Right kidney (tissue), 1 donor: ENCODE results near the gene DLGAP4.

ENCODE experiments used
- DNase-seq: peaks from one replicate; pipeline ENCODE4 v3.0.0-alpha.2; 2016

Gene DLGAP4

GRCh38 chr20:36331209-36331608 is 25.1 kb downstream of the DLGAP4 start:
- no peak for DNase-seq

DNA sequence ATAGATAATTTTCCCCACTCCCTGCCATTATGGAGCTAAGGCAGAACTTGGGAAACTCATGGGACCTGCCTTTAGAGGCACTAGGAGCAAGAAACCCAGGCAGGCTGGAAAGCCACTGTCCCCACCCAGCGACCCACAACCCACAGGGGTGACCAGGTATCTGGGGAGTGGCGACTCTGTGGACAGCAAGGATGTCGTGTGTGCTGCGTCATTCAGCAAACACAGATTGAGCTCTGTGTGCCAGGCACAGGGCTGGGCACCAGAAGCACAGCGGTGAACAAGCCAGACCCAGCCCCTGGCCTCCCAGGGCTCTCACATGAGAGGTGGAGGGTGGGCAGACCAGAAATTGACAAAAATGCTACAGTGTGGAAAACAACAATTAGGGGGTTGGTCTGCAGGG is 27.7 kb downstream of the DLGAP4 start:
- DNase-seq: no peak

- no peak for DNase-seq
Measured at GRCh38 chr20:36334281-36335205, 28.4 kb downstream of the DLGAP4 start.

DNA sequence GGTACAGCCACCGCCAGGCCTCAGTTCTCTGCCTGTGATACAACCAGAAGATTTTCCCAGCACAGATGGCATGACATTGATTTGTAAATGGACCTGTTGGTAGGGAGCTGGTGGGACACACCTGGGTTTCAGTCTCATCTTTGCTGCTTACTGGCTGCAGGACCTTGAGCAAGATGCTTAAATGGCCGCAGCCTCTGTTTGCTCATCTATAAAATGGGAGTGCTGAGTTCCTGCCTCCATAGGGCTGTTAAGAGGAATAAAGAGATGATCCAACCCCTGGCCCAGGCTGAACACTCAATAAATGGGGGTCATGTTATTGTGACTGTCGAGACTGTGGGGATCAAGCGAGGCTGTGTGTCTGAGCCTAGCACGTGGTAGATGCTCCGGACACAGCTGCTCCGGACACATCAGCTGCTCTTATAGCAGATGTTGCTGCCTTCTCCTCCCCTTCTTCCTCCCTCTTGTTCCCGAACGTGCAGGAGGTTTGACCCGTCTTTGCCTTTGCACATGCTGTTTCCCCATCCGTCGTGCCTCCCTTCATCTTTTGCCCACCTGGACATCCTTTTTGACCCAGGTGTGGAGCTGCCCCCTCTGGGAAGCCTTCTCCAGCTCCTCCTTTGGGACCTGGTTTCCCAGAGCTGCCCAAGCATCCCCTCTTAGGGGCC is 29.2 kb downstream of the DLGAP4 start:
- DNase-seq: no peak

GRCh38 chr20:36336204-36336603 is 30.1 kb downstream of the DLGAP4 start:
- no peak for DNase-seq

GRCh38 chr20:36336954-36337704 is 31.0 kb downstream of the DLGAP4 start:
- DNase-seq: no peak

- DNase-seq: no peak
Measured at GRCh38 chr20:36337886-36338285, 31.7 kb downstream of the DLGAP4 start.

- no peak for DNase-seq
Measured at GRCh38 chr20:36339646-36340592, 33.8 kb downstream of the DLGAP4 start.

DNA sequence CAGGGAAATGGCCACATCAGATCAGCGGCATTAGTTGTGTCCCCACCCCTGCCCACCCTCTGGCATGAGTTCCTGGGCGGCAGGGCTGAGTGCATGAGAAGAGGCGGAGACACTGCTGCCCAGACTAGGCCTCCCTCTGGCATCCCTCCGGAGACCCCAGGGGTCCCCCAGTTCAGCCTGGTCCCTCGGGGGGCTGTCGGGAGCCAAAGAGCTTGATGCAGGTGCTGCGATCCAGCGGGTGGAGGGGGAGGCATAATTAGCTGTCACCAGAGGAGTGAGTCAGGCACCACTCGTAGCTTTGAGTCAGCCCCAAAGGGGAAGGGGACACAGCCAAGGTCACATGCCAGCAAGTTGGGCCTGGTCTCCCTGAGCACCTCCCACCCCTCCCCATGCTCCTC is 34.5 kb downstream of the DLGAP4 start:
- no peak for DNase-seq

DNA sequence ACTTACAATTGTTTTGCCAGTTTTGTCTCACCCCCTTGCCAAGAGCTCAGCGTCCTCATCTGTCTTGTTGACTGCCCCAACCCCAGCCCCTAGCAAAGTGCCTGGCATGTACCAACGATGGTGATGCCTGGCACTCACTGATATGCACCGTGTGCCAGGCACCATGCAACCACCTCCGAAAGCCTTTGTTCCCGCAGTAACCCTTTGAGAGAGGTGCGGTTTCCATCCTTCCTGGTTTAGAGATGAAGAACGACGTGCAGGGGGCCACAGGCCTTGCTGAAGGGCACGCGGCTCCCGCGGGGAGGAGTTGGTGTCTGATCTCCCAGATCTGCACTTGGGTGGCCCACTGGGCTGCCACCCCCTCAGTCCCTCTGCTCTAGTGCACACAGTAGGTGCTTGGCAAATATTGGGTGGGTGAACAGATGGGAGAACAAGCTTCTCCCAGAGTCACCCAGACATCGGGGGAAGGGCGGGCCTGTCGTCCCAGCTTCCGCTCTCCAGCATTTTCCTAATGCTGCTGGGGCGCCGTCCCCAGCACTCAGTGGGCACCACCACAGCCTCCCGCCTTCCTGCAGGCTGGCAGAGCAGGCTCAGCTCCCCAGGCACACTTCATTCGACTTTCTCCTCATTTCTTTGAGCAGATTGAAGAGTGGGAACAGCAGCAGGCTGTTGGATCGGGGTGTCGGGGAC is 35.3 kb downstream of the DLGAP4 start:
- DNase-seq: no peak

- DNase-seq: no peak
Measured at GRCh38 chr20:36342331-36343120, 36.4 kb downstream of the DLGAP4 start.

- no peak for DNase-seq
Measured at GRCh38 chr20:36343641-36344040, 37.5 kb downstream of the DLGAP4 start.

- DNase-seq: peak; percentile 48
Measured at GRCh38 chr20:36344517-36345132, 38.5 kb downstream of the DLGAP4 start.

GRCh38 chr20:36346256-36346655 is 40.1 kb downstream of the DLGAP4 start:
- no peak for DNase-seq

GRCh38 chr20:36349384-36350170 is 43.4 kb downstream of the DLGAP4 start:
- DNase-seq: no peak

DNA sequence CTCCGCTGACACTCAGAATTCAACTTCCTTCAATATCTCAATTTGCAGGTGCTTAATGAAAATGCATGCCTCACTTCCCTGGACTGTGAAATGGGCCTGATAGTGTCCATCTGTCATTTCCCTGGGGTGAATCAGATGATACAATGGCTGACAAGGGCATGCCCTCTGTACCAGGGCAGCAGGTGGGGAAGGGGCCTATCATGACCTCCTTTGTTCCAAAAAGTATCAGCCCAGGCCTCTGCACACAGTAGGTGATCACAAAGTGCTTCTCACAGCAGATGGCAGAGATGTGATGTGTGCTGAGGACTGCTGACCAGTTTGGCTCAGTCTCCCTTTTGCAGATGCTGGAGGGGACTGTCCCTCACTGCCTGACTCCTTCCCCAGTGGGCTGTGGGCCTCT is 44.3 kb downstream of the DLGAP4 start:
- no peak for DNase-seq

DNA sequence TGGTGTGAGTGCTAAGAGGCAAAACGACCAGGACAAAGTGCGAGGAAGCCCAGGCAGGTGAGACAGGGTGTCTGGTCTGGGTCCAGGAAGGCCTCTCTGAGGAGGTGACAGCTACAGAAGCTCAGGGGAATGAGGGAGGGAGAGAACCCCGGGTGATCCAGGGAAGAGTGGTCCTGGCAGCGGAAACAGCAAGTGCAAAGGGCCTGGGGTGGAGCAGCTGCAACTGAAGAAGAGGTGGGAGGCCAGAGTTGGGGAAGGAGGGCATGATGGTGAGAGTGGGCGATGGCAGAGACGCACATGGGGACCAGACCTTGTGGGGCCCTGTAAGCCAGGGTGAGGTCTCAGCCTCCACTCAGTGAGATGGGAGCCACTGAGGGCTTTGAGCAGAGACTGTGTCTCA is 45.8 kb downstream of the DLGAP4 start:
- DNase-seq: no peak

DNA sequence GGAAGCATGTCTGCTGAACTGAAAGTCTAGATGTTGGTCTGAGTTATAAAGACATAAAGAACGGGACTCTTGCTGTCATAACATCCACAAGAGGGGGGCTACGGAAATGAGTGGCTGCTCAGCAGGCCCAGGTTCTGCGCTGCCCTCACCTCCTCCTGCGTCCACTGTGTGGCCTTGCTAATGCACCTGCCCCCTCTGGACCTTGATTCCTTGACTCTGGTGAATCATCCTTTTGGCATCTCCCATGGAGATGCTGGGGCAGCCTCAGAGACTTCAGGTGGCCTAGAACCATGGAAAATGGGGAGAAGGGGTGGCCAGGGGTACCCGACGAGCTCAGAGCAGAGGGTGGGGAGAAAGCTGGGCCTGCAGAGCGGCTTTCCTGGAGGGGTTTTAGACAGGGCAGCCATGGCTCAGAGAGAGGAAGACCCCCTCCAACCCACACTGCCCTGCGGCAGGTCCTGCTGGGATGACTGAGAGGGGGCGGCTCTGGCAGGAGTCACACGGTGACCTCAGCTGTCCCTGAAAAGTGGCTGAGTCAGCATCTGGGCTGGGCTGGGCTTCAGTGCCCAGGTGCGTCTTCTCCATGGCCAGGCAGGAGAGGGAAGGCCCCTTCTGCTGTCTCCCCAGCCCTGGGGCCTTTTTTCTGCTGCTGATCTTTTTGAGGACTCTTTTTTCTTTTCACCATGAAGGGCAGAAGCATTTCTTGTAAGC is 46.9 kb downstream of the DLGAP4 start:
- no peak for DNase-seq
